Testis (tissue), 3 donors: ENCODE data around the gene FITM1. TPM values are rescaled to one million over a fixed set of nuclear protein-coding genes. Genes with fewer than 3 reads are reported as not detected.

Experiments
- DNase-seq: peaks from one replicate; pipeline ENCODE4 v3.0.0-alpha.2; 2019
- H3K27ac ChIP-seq, 2 donors: fragments of 200-600 bp; sonication (generic); one replicate each; pipeline ENCODE4 v1.5.1; 2019
- H3K27me3 ChIP-seq: fragments of 200-600 bp; sonication (generic); one replicate; pipeline ENCODE4 v1.5.1; 2019
- H3K36me3 ChIP-seq: fragments of 200-600 bp; sonication (generic); one replicate; pipeline ENCODE4 v1.5.1; 2017; ENCODE audit warnings: low read depth; ENCODE audit errors: missing control alignments
- H3K4me1 ChIP-seq: fragments of 200-600 bp; sonication (generic); one replicate; pipeline ENCODE4 v1.5.1; 2019
- H3K4me3 ChIP-seq, 2 donors: fragments of 200-600 bp; sonication (generic); one replicate each; pipeline ENCODE4 v1.5.1; 2017 to 2019
- H3K9me3 ChIP-seq: fragments of 200-600 bp; sonication (generic); one replicate; pipeline ENCODE4 v1.5.1; 2017
- POLR2A ChIP-seq: fragments of 450-650 bp; IDR thresholded peaks from one replicate; pipeline ENCODE4 v1.6.1; 2017; ENCODE audit warnings: antibody characterized with exemption, mild to moderate bottlenecking, moderate library complexity
- WGBS, 2 donors: methylation state at CpG; one replicate each; pipeline ENCODE4 v1.1.5; 2018; 5-methylcytosine and 5-hydroxymethylcytosine counted together
- intact Hi-C: fragments of 100-400 bp; cut with DNase I; formaldehyde crosslinking; loops from one replicate; pipeline ENCODE4 v1.15.1; 2023; ENCODE audit warnings: low total_unique reads
- polyA plus RNA-seq: library from polyadenylated mRNA; stranded (reverse); fragments of 350-450 nt; fragmentation: Illumina TruSeq; extraction: RNeasy Lipid Tissue Mini Kit (QIAGEN cat#74804); gene quantifications from one replicate; pipeline ENCODE4 v1.2.3, GENCODE V29; 2014; ENCODE audit warnings: low read depth, low replicate concordance; ENCODE audit not compliant: insufficient read depth
- total RNA-seq, 2 donors: library from RNA; depleted of rRNA; stranded (reverse); fragments of >200 nt; gene quantifications; one replicate each; pipeline ENCODE4 v1.2.3, GENCODE V29; 2016
- TF ChIP-seq, protein P1 (sequence below), 3 experiments: fragments of 450-650 bp in 2 of 3; fragments of 200-600 bp in 1 of 3; sonication (generic) in 1 of 3; IDR thresholded peaks; one replicate each; pipeline ENCODE4 v1.5.1; 2016 to 2019; ENCODE audit warnings: antibody characterized with exemption in 3 of 3, mild to moderate bottlenecking in 2 of 3, moderate library complexity in 1 of 3

Gene FITM1
- total and polyA plus RNA-seq, 3 donors from 2014 or later = 2.2 to 3.7 (median 3.5) TPM

- 81 to 84% methylated on average over 1 of the region's 1 CpG for WGBS, 2 donors
- Histone ChIP-seq H3K27me3 (no peaks in the 10 kb centered on the region), H3K36me3 (no peaks in the 10 kb centered on the region), H3K4me1 (peaks cover 4% of the 10 kb centered on the region), H3K9me3 (no peaks in the 10 kb centered on the region), H3K27ac (no peak overlapping the region), H3K4me3 (no peak overlapping the region)
- TF ChIP-seq, protein P1, sequence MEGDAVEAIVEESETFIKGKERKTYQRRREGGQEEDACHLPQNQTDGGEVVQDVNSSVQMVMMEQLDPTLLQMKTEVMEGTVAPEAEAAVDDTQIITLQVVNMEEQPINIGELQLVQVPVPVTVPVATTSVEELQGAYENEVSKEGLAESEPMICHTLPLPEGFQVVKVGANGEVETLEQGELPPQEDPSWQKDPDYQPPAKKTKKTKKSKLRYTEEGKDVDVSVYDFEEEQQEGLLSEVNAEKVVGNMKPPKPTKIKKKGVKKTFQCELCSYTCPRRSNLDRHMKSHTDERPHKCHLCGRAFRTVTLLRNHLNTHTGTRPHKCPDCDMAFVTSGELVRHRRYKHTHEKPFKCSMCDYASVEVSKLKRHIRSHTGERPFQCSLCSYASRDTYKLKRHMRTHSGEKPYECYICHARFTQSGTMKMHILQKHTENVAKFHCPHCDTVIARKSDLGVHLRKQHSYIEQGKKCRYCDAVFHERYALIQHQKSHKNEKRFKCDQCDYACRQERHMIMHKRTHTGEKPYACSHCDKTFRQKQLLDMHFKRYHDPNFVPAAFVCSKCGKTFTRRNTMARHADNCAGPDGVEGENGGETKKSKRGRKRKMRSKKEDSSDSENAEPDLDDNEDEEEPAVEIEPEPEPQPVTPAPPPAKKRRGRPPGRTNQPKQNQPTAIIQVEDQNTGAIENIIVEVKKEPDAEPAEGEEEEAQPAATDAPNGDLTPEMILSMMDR (IDR thresholded peaks at IDR 0.05) = no peak
- no peak for TF ChIP-seq POLR2A
- intact Hi-C loops = no loop called here
- DNase-seq = no peak
These were observed 26.4 kb downstream of the FITM1 start for GRCh38 chr14:24156840-24157239.

DNA sequence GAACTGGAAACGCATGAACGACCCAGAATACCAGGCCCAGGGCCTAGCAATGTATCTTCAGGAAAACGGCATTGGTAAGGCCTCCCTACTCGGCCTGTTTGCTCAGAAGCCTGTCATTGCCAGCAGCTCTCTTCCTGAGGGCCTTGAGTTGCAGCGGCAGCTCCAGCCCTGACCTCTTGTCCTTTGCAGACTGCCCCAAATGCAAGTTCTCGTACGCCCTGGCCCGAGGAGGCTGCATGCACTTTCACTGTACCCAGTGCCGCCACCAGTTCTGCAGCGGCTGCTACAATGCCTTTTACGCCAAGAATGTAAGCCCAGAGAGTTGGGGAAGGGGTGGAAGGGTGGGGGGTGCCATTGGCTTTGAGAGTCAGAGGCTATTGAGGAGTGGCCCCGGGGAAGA is 26.9 kb downstream of the FITM1 start:
- Histone ChIP-seq H3K27me3 (no peaks in the 10 kb centered on the region), H3K27ac (no peak overlapping the region), H3K4me1 (peaks cover 7% of the 10 kb centered on the region), H3K36me3 (no peaks in the 10 kb centered on the region), H3K9me3 (no peaks in the 10 kb centered on the region), H3K4me3 (no peak overlapping the region)
- intact Hi-C loops = no loop called here
- DNase-seq = no peak
- 91 to 94% methylated on average over 6 to 12 of the region's 12 CpGs for WGBS, 2 donors
- TF ChIP-seq, protein P1 (IDR thresholded peaks at IDR 0.05) = no peak
- TF ChIP-seq POLR2A = no peak

DNA sequence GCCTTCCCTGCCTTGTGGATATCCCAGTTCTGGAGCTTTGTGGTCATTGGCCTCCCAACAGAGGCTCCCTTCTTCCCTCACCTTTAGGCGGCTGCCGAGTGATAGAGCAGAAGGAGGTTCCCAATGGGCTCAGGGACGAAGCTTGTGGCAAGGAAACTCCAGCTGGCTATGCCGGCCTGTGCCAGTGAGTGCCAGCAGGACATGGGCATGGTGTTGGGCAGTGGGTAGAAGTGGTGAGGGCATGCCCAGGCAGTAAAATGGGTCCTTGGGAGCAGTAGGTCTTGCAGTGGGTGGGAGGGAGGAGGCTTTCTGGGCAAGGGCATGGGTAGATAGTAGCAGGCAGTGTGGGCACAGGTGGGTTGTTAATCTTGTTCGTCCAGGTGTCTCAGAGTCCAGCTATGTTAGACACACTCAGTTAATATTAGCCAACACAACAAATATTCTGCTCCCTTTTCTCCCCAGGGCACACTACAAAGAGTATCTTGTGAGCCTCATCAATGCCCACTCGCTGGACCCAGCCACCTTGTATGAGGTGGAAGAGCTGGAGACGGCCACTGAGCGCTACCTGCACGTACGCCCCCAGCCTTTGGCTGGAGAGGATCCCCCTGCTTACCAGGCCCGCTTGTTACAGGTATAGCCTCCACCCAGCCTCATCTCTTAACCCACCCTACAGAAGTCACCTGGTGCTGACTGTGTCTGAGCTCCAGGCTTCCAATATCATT is 29.5 kb downstream of the FITM1 start:
- Histone ChIP-seq H3K4me1 (peaks cover 16% of the 10 kb centered on the region), H3K27ac (peak overlapping the region in 1 of 2 donors; percentile 96), H3K9me3 (no peaks in the 10 kb centered on the region), H3K27me3 (no peaks in the 10 kb centered on the region), H3K4me3 (no peak overlapping the region), H3K36me3 (no peaks in the 10 kb centered on the region)
- TF ChIP-seq POLR2A = no peak
- TF ChIP-seq, protein P1 (IDR thresholded peaks at IDR 0.05) = no peak
- 81 to 93% methylated on average over 10 to 11 of the region's 11 CpGs for WGBS, 2 donors
- no peak for DNase-seq
- intact Hi-C loops = no loop called here

DNA sequence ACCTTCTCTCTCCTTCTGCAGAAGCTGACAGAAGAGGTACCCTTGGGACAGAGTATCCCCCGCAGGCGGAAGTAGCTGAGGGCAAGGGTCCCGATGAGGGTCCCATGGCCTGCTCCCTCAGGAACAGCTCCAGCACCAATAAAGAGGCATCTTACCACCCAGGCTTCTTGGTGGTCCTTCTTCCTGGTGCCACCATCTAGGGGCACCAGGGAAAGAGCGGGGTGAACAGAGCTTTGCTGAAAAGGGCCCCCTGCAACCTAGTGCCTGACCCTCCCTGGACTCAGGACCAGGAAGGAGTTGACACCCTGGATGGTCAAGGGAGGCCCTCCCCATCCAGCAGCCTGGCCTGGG is 30.0 kb downstream of the FITM1 start:
- no peaks in the 10 kb centered on the region for H3K27me3 ChIP-seq
- DNase-seq = no peak
- peaks cover 16% of the 10 kb centered on the region for H3K4me1 ChIP-seq
- no peak overlapping the region for H3K4me3 ChIP-seq
- H3K36me3 ChIP-seq = no peaks in the 10 kb centered on the region
- peak overlapping the region; percentile 95 to 96 for H3K27ac ChIP-seq
- no peaks in the 10 kb centered on the region for H3K9me3 ChIP-seq
- intact Hi-C loops = no loop called here
- 72 to 95% methylated on average over 2 to 4 of the region's 4 CpGs for WGBS, 2 donors
- no peak for TF ChIP-seq POLR2A
- TF ChIP-seq, protein P1 (IDR thresholded peaks at IDR 0.05) = no peak
